SK-N-SH treated with all-trans-retinoic acid at 6 μM for 48 hours (cell line): ENCODE data around the gene MOG.

ENCODE experiments used
- ATAC-seq: fragments of 200-7000 bp; cut with Tn5 transposase; 3 replicates; pipeline ENCODE4 v1.9.1; 2020; ENCODE audit warnings: mild to moderate bottlenecking, moderate library complexity
- BACH2 ChIP-seq: fragments of 250-450 bp; sonication (Bioruptor Pico); IDR thresholded peaks from 2 replicates; pipeline ENCODE4 v1.9.0; 2021; ENCODE audit warnings: mild to moderate bottlenecking, borderline replicate concordance
- CSDC2 ChIP-seq: fragments of 250-450 bp; sonication (Bioruptor Pico); IDR thresholded peaks from 2 replicates; pipeline ENCODE4 v1.5.0; 2020; ENCODE audit warnings: mild to moderate bottlenecking, moderate library complexity
- ESRRG ChIP-seq: fragments of 250-450 bp; sonication (Bioruptor Pico); IDR thresholded peaks from 2 replicates; pipeline ENCODE4 v1.6.1; 2021; ENCODE audit warnings: mild to moderate bottlenecking
- GLIS3 ChIP-seq: fragments of 250-450 bp; sonication (Bioruptor Pico); IDR thresholded peaks from 2 replicates; pipeline ENCODE4 v1.5.0; 2020; ENCODE audit warnings: mild to moderate bottlenecking, moderate library complexity
- ISL1 ChIP-seq: fragments of 250-450 bp; sonication (Bioruptor Pico); IDR thresholded peaks from 2 replicates; pipeline ENCODE4 v2.1.2; 2022; ENCODE audit warnings: mild to moderate bottlenecking, moderate library complexity
- OSR1 ChIP-seq: fragments of 250-450 bp; sonication (Bioruptor Pico); IDR thresholded peaks from 2 replicates; pipeline ENCODE4 v1.8.0; 2022; ENCODE audit warnings: moderate library complexity, mild to moderate bottlenecking, inconsistent platforms
- PATZ1 ChIP-seq: fragments of 250-450 bp; sonication (Bioruptor Pico); IDR thresholded peaks from 2 replicates; pipeline ENCODE4 v1.8.0; 2020; ENCODE audit warnings: mild to moderate bottlenecking, moderate library complexity, borderline replicate concordance
- PPARA ChIP-seq: fragments of 250-450 bp; sonication (Bioruptor Pico); IDR thresholded peaks from 2 replicates; pipeline ENCODE4 v1.5.0; 2020; ENCODE audit warnings: mild to moderate bottlenecking, borderline replicate concordance
- RARB ChIP-seq: fragments of 250-450 bp; sonication (Bioruptor Pico); IDR thresholded peaks from 2 replicates; pipeline ENCODE4 v1.8.0; 2021; ENCODE audit warnings: mild to moderate bottlenecking, moderate library complexity
- SNAI2 ChIP-seq: fragments of 250-450 bp; sonication (Bioruptor Pico); IDR thresholded peaks from 2 replicates; pipeline ENCODE4 v1.5.0; 2020; ENCODE audit warnings: mild to moderate bottlenecking, moderate library complexity
- TCF4 ChIP-seq: fragments of 250-450 bp; sonication (Bioruptor Pico); IDR thresholded peaks from 2 replicates; pipeline ENCODE4 v1.8.0; 2021; ENCODE audit warnings: mild to moderate bottlenecking, moderate library complexity, borderline replicate concordance
- ZC3H10 ChIP-seq: fragments of 250-450 bp; sonication (Bioruptor Pico); IDR thresholded peaks from 2 replicates; pipeline ENCODE4 v1.5.1; 2021; ENCODE audit warnings: mild to moderate bottlenecking, moderate library complexity
- ZFP3 ChIP-seq: fragments of 250-450 bp; sonication (Bioruptor Pico); IDR thresholded peaks from 2 replicates; pipeline ENCODE4 v1.5.0; 2020; ENCODE audit warnings: mild to moderate bottlenecking, moderate library complexity
- ZFP30 ChIP-seq: fragments of 450-650 bp; formaldehyde crosslinking; IDR thresholded peaks from 2 replicates; pipeline ENCODE4 v1.5.0; 2022; ENCODE audit warnings: mild to moderate bottlenecking, moderate library complexity
- ZNF565 ChIP-seq: fragments of 450-650 bp; formaldehyde crosslinking; conservative IDR thresholded peaks from 2 replicates; pipeline ENCODE4 v1.5.0; 2020; ENCODE audit warnings: low read depth, mild to moderate bottlenecking, moderate library complexity
- ZNF70 ChIP-seq: fragments of 450-650 bp; formaldehyde crosslinking; IDR thresholded peaks from 2 replicates; pipeline ENCODE4 v1.5.0; 2020; ENCODE audit warnings: mild to moderate bottlenecking, moderate library complexity
- ZNF8 ChIP-seq: fragments of 450-650 bp; formaldehyde crosslinking; IDR thresholded peaks from 2 replicates; pipeline ENCODE4 v1.5.0; 2020; ENCODE audit warnings: mild to moderate bottlenecking, moderate library complexity
- TF ChIP-seq, protein P1 (sequence below): fragments of 250-450 bp; sonication (Bioruptor Pico); IDR thresholded peaks from 2 replicates; pipeline ENCODE4 v1.5.1; 2020; ENCODE audit warnings: low read depth, mild to moderate bottlenecking, moderate library complexity
- TF ChIP-seq, protein P2 (sequence below): fragments of 250-450 bp; sonication (Bioruptor Pico); IDR thresholded peaks from 2 replicates; pipeline ENCODE4 v1.5.0; 2020; ENCODE audit warnings: mild to moderate bottlenecking, moderate library complexity
- TF ChIP-seq, protein P3 (sequence below): fragments of 250-450 bp; sonication (Bioruptor Pico); IDR thresholded peaks from 2 replicates; pipeline ENCODE4 v1.5.1; 2021; ENCODE audit warnings: mild to moderate bottlenecking, moderate library complexity

Gene MOG

DNA sequence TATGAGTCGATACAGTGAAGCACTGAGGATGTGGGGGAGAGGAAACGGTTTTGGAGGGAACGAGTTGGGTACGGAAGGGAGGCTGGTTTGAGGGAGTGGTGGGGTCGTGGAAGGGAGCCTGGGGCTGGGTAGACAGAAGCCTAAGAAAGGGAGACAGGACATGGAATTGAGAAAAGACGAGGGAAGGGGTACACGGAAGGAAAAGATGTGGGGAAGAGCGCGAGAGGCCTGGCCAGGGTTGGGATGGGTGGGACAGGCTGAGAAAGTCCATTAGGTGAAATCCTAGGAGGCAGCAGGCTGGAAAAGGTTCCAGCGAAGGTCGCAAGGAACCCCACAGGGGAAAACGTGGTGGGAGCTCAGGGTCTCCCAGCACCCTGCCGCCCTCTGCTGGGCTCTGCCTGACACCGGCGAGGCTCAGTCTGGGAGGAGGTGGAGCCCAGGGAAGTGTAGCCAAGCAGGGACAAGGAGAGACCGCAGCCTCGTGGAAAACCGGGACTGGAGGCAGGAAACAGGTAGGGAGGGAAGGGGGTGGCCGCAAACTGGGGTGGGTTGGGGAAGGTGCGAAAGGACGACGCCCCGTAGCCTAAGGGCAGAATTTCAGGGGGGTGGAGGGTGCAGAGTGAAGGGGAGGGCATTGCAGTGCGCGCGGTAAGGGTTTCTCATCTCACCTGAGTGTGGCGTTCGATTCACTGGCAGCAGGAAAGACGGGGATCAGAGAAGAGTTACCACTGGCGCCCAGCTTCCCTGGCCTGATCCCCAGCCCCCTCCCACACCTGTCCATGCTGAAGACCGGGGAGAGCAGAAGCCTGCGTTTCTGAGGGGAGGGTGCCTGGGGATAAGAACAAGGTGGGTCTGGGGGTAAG is 28.2 kb upstream of the MOG start (continued):
- TF ChIP-seq ZFP3 (CRISPR knock-in tag) (no peak), RARB (CRISPR knock-in tag) (no peak)

- no peak for ATAC-seq
- TF ChIP-seq RARB (CRISPR knock-in tag) (no peak), ZC3H10 (CRISPR knock-in tag) (no peak), ZFP30 (CRISPR knock-in tag) (no peak), ZNF70 (no peak), GLIS3 (no peak), TCF4 (CRISPR knock-in tag) (no peak), CSDC2 (no peak), SNAI2 (CRISPR knock-in tag) (no peak), PPARA (no peak), BACH2 (CRISPR knock-in tag) (no peak), PATZ1 (CRISPR knock-in tag) (no peak), ISL1 (no peak), ZNF8 (CRISPR knock-in tag) (no peak), OSR1 (CRISPR knock-in tag) (no peak), ESRRG (CRISPR knock-in tag) (no peak), ZNF565 (CRISPR knock-in tag) (no peak)
- TF ChIP-seq, protein P1, sequence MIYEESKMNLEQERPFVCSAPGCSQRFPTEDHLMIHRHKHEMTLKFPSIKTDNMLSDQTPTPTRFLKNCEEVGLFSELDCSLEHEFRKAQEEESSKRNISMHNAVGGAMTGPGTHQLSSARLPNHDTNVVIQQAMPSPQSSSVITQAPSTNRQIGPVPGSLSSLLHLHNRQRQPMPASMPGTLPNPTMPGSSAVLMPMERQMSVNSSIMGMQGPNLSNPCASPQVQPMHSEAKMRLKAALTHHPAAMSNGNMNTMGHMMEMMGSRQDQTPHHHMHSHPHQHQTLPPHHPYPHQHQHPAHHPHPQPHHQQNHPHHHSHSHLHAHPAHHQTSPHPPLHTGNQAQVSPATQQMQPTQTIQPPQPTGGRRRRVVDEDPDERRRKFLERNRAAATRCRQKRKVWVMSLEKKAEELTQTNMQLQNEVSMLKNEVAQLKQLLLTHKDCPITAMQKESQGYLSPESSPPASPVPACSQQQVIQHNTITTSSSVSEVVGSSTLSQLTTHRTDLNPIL (CRISPR knock-in tag) = no peak
- TF ChIP-seq, protein P2, sequence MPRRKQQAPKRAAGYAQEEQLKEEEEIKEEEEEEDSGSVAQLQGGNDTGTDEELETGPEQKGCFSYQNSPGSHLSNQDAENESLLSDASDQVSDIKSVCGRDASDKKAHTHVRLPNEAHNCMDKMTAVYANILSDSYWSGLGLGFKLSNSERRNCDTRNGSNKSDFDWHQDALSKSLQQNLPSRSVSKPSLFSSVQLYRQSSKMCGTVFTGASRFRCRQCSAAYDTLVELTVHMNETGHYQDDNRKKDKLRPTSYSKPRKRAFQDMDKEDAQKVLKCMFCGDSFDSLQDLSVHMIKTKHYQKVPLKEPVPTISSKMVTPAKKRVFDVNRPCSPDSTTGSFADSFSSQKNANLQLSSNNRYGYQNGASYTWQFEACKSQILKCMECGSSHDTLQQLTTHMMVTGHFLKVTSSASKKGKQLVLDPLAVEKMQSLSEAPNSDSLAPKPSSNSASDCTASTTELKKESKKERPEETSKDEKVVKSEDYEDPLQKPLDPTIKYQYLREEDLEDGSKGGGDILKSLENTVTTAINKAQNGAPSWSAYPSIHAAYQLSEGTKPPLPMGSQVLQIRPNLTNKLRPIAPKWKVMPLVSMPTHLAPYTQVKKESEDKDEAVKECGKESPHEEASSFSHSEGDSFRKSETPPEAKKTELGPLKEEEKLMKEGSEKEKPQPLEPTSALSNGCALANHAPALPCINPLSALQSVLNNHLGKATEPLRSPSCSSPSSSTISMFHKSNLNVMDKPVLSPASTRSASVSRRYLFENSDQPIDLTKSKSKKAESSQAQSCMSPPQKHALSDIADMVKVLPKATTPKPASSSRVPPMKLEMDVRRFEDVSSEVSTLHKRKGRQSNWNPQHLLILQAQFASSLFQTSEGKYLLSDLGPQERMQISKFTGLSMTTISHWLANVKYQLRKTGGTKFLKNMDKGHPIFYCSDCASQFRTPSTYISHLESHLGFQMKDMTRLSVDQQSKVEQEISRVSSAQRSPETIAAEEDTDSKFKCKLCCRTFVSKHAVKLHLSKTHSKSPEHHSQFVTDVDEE (CRISPR knock-in tag) = no peak
- TF ChIP-seq, protein P3, sequence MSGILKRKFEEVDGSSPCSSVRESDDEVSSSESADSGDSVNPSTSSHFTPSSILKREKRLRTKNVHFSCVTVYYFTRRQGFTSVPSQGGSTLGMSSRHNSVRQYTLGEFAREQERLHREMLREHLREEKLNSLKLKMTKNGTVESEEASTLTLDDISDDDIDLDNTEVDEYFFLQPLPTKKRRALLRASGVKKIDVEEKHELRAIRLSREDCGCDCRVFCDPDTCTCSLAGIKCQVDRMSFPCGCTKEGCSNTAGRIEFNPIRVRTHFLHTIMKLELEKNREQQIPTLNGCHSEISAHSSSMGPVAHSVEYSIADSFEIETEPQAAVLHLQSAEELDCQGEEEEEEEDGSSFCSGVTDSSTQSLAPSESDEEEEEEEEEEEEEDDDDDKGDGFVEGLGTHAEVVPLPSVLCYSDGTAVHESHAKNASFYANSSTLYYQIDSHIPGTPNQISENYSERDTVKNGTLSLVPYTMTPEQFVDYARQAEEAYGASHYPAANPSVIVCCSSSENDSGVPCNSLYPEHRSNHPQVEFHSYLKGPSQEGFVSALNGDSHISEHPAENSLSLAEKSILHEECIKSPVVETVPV (CRISPR knock-in tag) = no peak
Measured at GRCh38 chr6:29629571-29629970, 27.3 kb upstream of the MOG start.

DNA sequence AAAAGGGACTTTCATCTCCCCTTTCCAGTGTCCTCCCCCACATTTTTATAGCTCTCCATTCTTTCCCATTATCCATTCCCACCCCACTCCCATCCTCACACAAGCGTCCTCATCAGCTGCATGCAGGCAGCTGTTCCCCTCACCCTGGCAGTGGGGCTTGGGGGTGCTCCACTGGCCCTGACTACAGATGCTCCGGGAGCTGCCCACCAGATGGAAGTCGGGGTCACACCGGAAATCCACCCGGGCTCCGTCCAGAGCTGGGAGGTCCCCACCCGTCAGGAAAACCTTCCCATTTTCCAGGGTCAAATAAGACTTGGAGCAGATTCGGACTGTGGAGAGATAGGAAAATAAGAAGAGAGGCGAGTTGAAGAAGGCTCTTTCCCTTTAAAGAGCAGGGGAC is 26.6 kb upstream of the MOG start:
- no peak for TF ChIP-seq PATZ1 (CRISPR knock-in tag)
- no peak for TF ChIP-seq ESRRG (CRISPR knock-in tag)
- TF ChIP-seq ISL1 = no peak
- ATAC-seq = no peak
